DMS53 treated with DMSO at 0.1 percent for 48 hours (cell line): ENCODE data around the gene NMB.
A peak's percentile ranks its signal among the peaks of the same experiment; 100 is the strongest.

Source experiments
- DNase-seq: peaks from one replicate; lab custom pipeline; 2025; ENCODE audit not compliant: unreplicated experiment; lab: John Stamatoyannopoulos, UW

Gene NMB

GRCh38 chr15:84620626-84621025, 37.4 kb downstream of the NMB start:
- no peak for DNase-seq

- no peak for DNase-seq
Measured at GRCh38 chr15:84616235-84616634, 41.8 kb downstream of the NMB start.

GRCh38 chr15:84611631-84612030, 46.4 kb downstream of the NMB start:
- DNase-seq, result no peak

- no peak for DNase-seq
Measured at GRCh38 chr15:84609818-84610525, 48.0 kb downstream of the NMB start.

GRCh38 chr15:84608707-84609284, 49.2 kb downstream of the NMB start:
- no peak for DNase-seq

GRCh38 chr15:84606653-84607120, 51.3 kb downstream of the NMB start:
- peak; percentile 17 for DNase-seq

GRCh38 chr15:84605554-84605882, 52.5 kb downstream of the NMB start:
- no peak for DNase-seq
